HEK293 (cell line): ENCODE measurements around the gene FOXO3.

Experiments
- CTCF ChIP-seq: fragments of 450-650 bp; formaldehyde crosslinking; IDR thresholded peaks from 2 replicates; pipeline ENCODE4 v1.5.1; 2016; ENCODE audit warnings: missing biosample characterization, missing genetic modification characterization
- PRDM4 ChIP-seq: fragments of 450-650 bp; formaldehyde crosslinking; IDR thresholded peaks from 2 replicates; pipeline ENCODE4 v1.5.1; 2017; ENCODE audit warnings: missing biosample characterization, missing genetic modification characterization
- ZNF202 ChIP-seq: fragments of 450-650 bp; formaldehyde crosslinking; IDR thresholded peaks from 2 replicates; pipeline ENCODE4 v1.5.1; 2016; ENCODE audit warnings: missing biosample characterization, missing genetic modification characterization, borderline replicate concordance
- ZNF571 ChIP-seq: fragments of 450-650 bp; formaldehyde crosslinking; IDR thresholded peaks from 2 replicates; pipeline ENCODE4 v1.5.0; 2017; ENCODE audit warnings: missing biosample characterization, missing genetic modification characterization

GRCh38 chr6:108730635-108731515, 170.2 kb downstream of the FOXO3 start:
- no peak for TF ChIP-seq PRDM4 (tag by site-specific recombination)
- no peak for TF ChIP-seq ZNF202 (tag by site-specific recombination)
- no peak for TF ChIP-seq CTCF
- TF ChIP-seq ZNF571, result no peak
